ENCODE measurements around the gene SLC6A1. TPM values are rescaled to one million over a fixed set of nuclear protein-coding genes. Genes with fewer than 3 reads are reported as not detected.

SLC6A1 gene
- total RNA-seq = 1 to 10 TPM in 1 of 4 donors, under 1 TPM in 3; 0.30 to 1.9 (median 0.80) TPM
- under 1 TPM; 0.27 to 0.36 (median 0.34) TPM for polyA plus RNA-seq
- long read RNA-seq, donor 1 = 0 reads
- long read RNA-seq, donor 2 = 0 reads

DNA sequence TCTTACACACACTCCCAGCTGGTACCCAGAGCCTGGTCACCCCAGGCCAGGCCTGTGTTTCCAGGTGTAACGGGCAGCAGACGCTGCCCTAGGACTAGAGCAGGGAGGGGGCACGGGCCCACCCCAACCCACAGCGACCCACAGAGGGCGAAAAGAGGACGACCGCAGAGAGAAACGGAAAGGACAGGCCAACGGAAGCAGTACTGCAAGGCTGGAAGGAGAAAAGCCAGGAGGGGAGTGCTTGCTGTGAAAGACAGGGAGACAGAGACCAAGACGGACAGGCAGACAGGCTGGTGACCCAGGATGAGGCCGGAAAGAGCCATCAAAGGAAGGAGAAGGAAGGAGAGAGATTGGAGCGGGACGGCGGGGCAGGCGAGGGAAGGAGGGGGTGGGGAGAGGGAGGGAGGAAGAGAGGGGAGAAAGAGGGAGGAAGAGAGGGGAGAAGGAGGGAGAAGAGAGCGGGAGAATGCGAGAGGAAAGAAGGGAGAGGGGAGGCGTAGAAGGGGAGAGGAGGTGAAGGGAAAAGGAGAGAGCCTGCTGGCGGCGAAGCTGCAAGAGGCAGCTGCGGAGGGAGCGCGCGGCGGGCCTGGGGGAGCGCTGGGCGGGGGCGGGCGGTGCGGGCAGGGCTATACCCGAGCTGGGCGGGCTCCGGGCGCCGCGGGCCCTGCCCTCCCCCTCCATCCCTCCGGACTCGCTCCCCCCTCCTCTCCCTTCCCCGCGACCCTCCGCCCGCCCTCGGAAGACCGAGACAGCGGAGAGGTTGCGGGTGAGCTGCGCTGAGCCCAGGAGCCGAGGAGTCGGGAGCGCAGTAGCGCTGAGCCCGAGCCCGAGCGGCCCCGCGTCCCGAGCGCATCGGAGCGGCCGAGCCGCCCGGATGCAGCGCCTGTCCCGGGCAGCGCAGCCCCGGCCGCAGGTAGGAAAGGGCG lies at the start of gene SLC6A1:
SLC6A1 (plus strand) TSS at position 732 of the 926 bp plus-strand sequence. CDS start 24,464 bp downstream, outside the sequence.
- Histone ChIP-seq H3K9me3 (no peaks in the 10 kb centered on the region), H3K27me3 (ENCODE audit: insufficient read depth in 3 of 3, low read length in 2 of 3) (peaks cover 0 to 45% (median 18%) of the 10 kb centered on the region in 3 donors), H3K4me3 (peak within 1 kb of the TSS; percentile 51), H3K27ac (no peak within 1 kb of the TSS), H3K4me1 (no peaks in the 10 kb centered on the region), H3K36me3 (ENCODE audit: insufficient read depth in 1 of 2, low read depth in 1 of 2) (no peaks in the 10 kb centered on the region)
- peak; percentile 38 to 58 for DNase-seq
- no peak for TF ChIP-seq CTCF (IDR thresholded peaks at IDR 0.05)
- 1 to 5% (median 2%) methylated on average over 26 to 57 of the region's 69 CpGs for WGBS, 3 donors
- peak in 3 of 4 donors; percentile 46 to 68 (median 52) for ATAC-seq
- intact Hi-C loops (cut with DNase I) = no loop called here

DNA sequence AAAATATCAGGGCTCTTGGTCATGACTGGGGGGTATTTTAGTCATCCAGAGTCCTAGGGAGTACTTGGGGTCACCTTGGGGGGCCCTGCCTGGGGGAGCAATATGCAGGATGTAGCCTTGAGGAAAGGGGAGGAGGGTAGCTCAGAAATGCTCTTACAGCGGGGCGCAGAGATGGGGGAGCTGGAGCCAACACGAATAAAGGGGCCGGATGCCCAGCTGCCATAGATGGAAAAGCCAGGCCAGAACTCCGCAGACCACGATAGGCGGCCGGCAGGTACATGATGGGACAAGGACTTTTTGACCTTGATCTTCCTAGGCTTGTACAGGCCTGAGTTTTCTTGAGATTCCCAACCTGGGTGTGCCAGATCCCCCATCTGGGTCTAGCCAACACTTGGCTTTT lies 47.7 kb upstream of the SLC6A1 start:
- intact Hi-C loops (cut with DNase I) = loop anchor here (1.0 to 10.0 kb wide), 5 partner anchors 40 to 390 kb away; no protein-coding TSS in a partner anchor
- no peaks in the 10 kb centered on the region for H3K9me3 ChIP-seq
- H3K36me3 ChIP-seq (ENCODE audit: insufficient read depth in 1 of 2, low read depth in 1 of 2) = no peaks in the 10 kb centered on the region
- TF ChIP-seq CTCF (IDR thresholded peaks at IDR 0.05) = no peak
- no peaks in the 10 kb centered on the region for H3K4me1 ChIP-seq
- H3K27ac ChIP-seq = no peak overlapping the region
- 84 to 88% (median 85%) methylated on average over 8 of the region's 8 CpGs for WGBS, 3 donors
- ATAC-seq (no peak), DNase-seq (no peak)
- H3K4me3 ChIP-seq = no peak overlapping the region
- no peaks in the 10 kb centered on the region for H3K27me3 ChIP-seq (ENCODE audit: insufficient read depth in 3 of 3, low read length in 2 of 3)

- Histone ChIP-seq H3K27ac (no peak overlapping the region), H3K4me3 (no peak overlapping the region), H3K36me3 (ENCODE audit: insufficient read depth in 1 of 2, low read depth in 1 of 2) (no peaks in the 10 kb centered on the region), H3K9me3 (no peaks in the 10 kb centered on the region), H3K27me3 (ENCODE audit: insufficient read depth in 3 of 3, low read length in 2 of 3) (peaks cover 0 to 4% (median 0%) of the 10 kb centered on the region in 3 donors), H3K4me1 (no peaks in the 10 kb centered on the region)
- WGBS, 3 donors = 51 to 68% (median 54%) methylated on average over 7 to 8 of the region's 8 CpGs
- peak; percentile 81 for TF ChIP-seq CTCF (IDR thresholded peaks at IDR 0.05)
- intact Hi-C loops (cut with DNase I) = loop anchor here (1.0 to 10.0 kb wide), 6 partner anchors 39 to 389 kb away; no protein-coding TSS in a partner anchor
- peak; percentile 68 to 80 for DNase-seq
- ATAC-seq = peak; percentile 61 to 89 (median 88)
These were observed 46.8 kb upstream of the SLC6A1 start for GRCh38 chr3:10945683-10946287.

DNA sequence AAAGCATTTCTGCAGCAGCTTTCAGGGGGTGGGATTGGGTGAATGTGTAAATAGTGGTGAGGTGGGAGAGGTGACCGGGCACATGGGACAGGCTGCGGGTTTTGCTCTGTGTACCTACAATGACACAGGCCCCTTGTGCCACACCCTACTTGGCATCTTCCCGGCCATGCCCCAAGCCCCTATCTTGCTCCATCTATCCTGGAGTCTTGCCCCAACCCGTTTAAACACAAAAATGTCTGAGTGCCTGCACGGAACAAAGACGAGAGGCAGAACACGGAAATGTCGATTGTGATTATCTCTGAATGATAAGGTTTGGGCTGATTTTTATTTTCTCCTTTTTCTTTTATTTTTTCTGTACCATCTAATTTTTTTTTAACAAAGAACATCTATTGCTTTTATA lies 46.0 kb upstream of the SLC6A1 start:
- Histone ChIP-seq H3K27ac (no peak overlapping the region), H3K4me3 (no peak overlapping the region), H3K9me3 (no peaks in the 10 kb centered on the region), H3K4me1 (no peaks in the 10 kb centered on the region), H3K27me3 (ENCODE audit: insufficient read depth in 3 of 3, low read length in 2 of 3) (peaks cover 0 to 4% (median 0%) of the 10 kb centered on the region in 3 donors), H3K36me3 (ENCODE audit: insufficient read depth in 1 of 2, low read depth in 1 of 2) (no peaks in the 10 kb centered on the region)
- 83 to 88% (median 85%) methylated on average over 8 of the region's 8 CpGs for WGBS, 3 donors
- no peak for TF ChIP-seq CTCF (IDR thresholded peaks at IDR 0.05)
- DNase-seq (no peak), ATAC-seq (no peak)
- intact Hi-C loops (cut with DNase I) = loop anchor here in 1 of 2 donors (1.0 to 10.0 kb wide), 3 partner anchors 113 to 388 kb away; no protein-coding TSS in a partner anchor

Data from psoas muscle (tissue), 8 donors.